ENCODE data around the gene DNAJC1. TPM values are rescaled to one million over a fixed set of nuclear protein-coding genes. Genes with fewer than 3 reads are reported as not detected.

The DNAJC1 gene
- total and polyA plus RNA-seq, 10 of the 15 experiments (the other 5 are each of a cell fraction or from before 2014, with no cell fraction given) = 2.5 to 39.3 (median 20.4) TPM

- ChIA-PET CTCF (interaction anchor here (0.6 kb wide), 1 partner anchor 28 kb away, joined by 6 read pairs; no protein-coding TSS in a partner anchor), RAD21 (ENCODE audit: unreplicated experiment) (no interaction called here), POLR2A (no interaction called here), SMC1A (ENCODE audit: uncharacterized antibody, unreplicated experiment) (interaction anchor here (1.0 kb wide), 1 partner anchor 11 kb away, joined by 3 read pairs; no protein-coding TSS in a partner anchor)
- intact Hi-C loops (cut with micrococcal nuclease; ENCODE audit: unreplicated experiment) (no loop called here), in situ Hi-C loops (cut with MboI) (no loop called here)
- ATAC-seq = no peak
- H3K9ac ChIP-seq (ENCODE audit: control insufficient read depth, insufficient read depth, low read length) = no peak overlapping the region
- H3K36me3 ChIP-seq (ENCODE audit: control insufficient read depth in 2 of 2, insufficient read depth in 2 of 2, low read length in 1 of 2) = no peaks in the 10 kb centered on the region
- no peak overlapping the region for H3K4me2 ChIP-seq (ENCODE audit: control insufficient read depth, insufficient read depth)
- no peaks in the 10 kb centered on the region for H3K79me2 ChIP-seq (ENCODE audit: control insufficient read depth, insufficient read depth, low read length)
- H3K4me3 ChIP-seq = no peak overlapping the region
- H2AFZ ChIP-seq (ENCODE audit: control insufficient read depth, low read depth, low read length) = no peak overlapping the region
- H3K9me3 ChIP-seq (replicated peaks; ENCODE audit: control insufficient read depth, insufficient read depth, low read length) = no peaks in the 10 kb centered on the region
- BruUV-seq (replicated peaks) = no TSS peak
- no peaks in the 10 kb centered on the region for H4K20me1 ChIP-seq (ENCODE audit: control insufficient read depth, insufficient read depth)
- DNase-seq (ENCODE audit: low read depth, low spot score) = no peak
- 42% methylated on average over 5 of the region's 5 CpGs for WGBS (ENCODE audit: insufficient coverage, insufficient replicate concordance, low lambda C conversion rate, missing lambda C conversion rate)
- TF ChIP-seq SP1 (IDR thresholded peaks at IDR 0.05; ENCODE audit: low read depth, low read length) (no peak), MXI1 (IDR thresholded peaks at IDR 0.05; ENCODE audit: low read depth, low read length) (no peak), ZZZ3 (IDR thresholded peaks at IDR 0.05; ENCODE audit: control insufficient read depth, insufficient read length, low read depth) (no peak), CREM (IDR thresholded peaks at IDR 0.05; ENCODE audit: low read depth) (no peak), NFYA (IDR thresholded peaks at IDR 0.05; ENCODE audit: borderline replicate concordance, low read depth, low read length) (no peak), NR2F1 (conservative IDR thresholded peaks at IDR 0.05) (no peak)
- TF ChIP-seq, protein P1, sequence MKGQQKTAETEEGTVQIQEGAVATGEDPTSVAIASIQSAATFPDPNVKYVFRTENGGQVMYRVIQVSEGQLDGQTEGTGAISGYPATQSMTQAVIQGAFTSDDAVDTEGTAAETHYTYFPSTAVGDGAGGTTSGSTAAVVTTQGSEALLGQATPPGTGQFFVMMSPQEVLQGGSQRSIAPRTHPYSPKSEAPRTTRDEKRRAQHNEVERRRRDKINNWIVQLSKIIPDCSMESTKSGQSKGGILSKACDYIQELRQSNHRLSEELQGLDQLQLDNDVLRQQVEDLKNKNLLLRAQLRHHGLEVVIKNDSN (IDR thresholded peaks at IDR 0.05; ENCODE audit: borderline replicate concordance, extremely low read length, insufficient read depth, low read depth, low read length) = no peak
- TF ChIP-seq, protein P2, sequence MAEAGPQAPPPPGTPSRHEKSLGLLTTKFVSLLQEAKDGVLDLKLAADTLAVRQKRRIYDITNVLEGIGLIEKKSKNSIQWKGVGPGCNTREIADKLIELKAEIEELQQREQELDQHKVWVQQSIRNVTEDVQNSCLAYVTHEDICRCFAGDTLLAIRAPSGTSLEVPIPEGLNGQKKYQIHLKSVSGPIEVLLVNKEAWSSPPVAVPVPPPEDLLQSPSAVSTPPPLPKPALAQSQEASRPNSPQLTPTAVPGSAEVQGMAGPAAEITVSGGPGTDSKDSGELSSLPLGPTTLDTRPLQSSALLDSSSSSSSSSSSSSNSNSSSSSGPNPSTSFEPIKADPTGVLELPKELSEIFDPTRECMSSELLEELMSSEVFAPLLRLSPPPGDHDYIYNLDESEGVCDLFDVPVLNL (IDR thresholded peaks at IDR 0.05; ENCODE audit: low read depth, low read length) = no peak
- no peaks in the 10 kb centered on the region for H3K27me3 ChIP-seq (replicated peaks in 1 of 2; ENCODE audit: control insufficient read depth in 2 of 2, insufficient read depth in 2 of 2, low read length in 1 of 2)
- no peak overlapping the region for H3K27ac ChIP-seq (ENCODE audit: control insufficient read depth, insufficient read depth)
- peaks cover 6% of the 10 kb centered on the region; the same call in 1 of the 2 replicates for H3K4me1 ChIP-seq (ENCODE audit: control insufficient read depth, insufficient read depth, low read length)
- no peak for FAIRE-seq
Measured at GRCh38 chr10:21910798-21911197, 92.7 kb downstream of the DNAJC1 start.

Data from GM12878 (cell line).